Measurements from ENCODE around the gene GSE1.

Gene GSE1

GRCh38 chr16:85612801-85613603, at the start of gene GSE1:
GSE1 (plus strand) TSS chr16:85613322; CDS start chr16:85613392, 70 bp downstream.
- TF ChIP-seq CTCF (conservative IDR thresholded peaks at IDR 0.05): no peak
- TF ChIP-seq ZFX (IDR thresholded peaks at IDR 0.05): peak; percentile 53; the same call in 1 of the 2 replicates
- H3K27ac ChIP-seq: peak within 1 kb of the TSS; percentile 99

DNA sequence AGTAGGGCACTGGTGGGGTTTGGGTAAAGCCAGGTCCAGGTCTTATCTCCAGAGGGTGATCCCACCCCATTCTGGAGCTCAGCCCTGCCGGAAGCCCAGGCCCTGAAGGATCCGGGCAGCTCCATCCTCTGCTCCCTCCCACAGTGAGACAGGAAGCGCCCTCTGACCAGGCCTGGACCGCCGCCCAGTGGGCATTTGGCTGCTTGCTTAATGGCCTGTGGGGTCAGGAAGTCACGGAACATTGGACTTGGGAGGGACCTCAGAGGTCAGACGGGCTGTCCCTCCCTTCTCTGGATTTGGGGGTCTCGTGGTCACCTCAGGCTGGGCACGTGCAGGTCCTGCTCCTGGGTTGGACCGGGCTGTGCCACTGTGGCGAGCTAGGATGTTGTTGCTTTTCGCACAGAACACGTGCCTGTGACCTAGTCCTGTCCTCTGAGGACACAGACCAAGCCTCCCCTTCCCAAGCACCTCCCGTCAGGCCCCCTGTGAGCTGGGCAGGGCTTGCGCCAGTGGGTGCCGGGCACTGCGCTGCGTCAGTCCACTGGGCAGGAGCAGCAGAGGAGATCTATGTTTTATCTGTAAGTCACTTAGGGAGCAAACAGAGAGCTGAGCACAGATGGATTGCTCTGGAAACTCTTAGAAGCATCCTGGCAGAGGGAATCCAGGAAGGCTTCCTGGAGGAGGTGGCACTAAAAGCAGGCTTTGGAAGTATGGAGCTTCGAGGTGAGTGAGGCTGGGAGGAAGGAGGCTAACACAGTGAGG, 49.4 kb upstream of the GSE1 start:
- H3K27ac ChIP-seq: peak overlapping the region; percentile 99

DNA sequence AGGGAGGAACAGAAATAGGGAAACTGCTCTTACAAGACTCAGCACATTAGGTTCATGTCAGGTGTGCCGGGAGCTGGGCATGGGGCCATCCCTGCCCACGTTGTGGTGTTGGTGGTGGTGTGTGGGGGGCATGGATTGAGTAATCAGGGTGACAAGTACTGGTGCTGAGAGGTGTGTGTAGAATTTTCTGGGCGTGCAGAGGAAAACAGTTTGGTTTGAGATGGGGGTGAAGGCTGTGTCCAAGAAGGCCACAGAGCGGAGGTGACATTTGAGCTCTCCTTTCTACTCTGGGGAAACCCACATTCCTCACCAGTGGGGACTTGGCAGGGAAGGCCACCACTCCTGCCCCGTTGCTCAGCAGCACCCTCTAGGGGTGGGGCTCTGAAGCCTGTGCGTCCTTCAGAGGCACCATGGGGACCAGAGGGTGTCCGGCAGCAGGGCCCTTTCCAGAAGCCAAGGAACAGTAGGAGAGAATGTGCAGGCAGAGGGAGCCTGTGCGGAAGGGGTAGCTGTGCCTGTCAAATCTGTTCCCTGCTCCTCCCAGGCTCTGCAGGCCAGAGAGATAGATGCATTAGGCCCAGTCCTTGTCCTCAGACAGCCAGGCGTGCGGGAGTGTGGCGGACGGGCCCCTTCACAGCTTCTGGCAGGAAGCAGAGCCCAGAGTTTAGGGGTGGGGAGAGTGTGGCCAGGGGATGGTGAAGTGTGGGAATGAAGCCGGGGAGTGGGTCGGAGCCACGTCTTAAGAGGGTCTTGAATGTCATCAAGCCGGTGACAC, 48.7 kb upstream of the GSE1 start:
- TF ChIP-seq ZFX (IDR thresholded peaks at IDR 0.05) (no peak), CTCF (conservative IDR thresholded peaks at IDR 0.05) (peak; percentile 72)
- peak overlapping the region; percentile 99 for H3K27ac ChIP-seq

More for the DNA sequence above, 49.4 kb upstream of the GSE1 start:
- TF ChIP-seq CTCF (conservative IDR thresholded peaks at IDR 0.05) (no peak), ZFX (IDR thresholded peaks at IDR 0.05) (no peak)

- peak overlapping the region; percentile 6; the same call in 1 of the 2 replicates for H3K27ac ChIP-seq
- TF ChIP-seq CTCF (conservative IDR thresholded peaks at IDR 0.05): no peak
- no peak for TF ChIP-seq ZFX (IDR thresholded peaks at IDR 0.05)
These were observed 47.8 kb upstream of the GSE1 start for GRCh38 chr16:85565340-85565739.

DNA sequence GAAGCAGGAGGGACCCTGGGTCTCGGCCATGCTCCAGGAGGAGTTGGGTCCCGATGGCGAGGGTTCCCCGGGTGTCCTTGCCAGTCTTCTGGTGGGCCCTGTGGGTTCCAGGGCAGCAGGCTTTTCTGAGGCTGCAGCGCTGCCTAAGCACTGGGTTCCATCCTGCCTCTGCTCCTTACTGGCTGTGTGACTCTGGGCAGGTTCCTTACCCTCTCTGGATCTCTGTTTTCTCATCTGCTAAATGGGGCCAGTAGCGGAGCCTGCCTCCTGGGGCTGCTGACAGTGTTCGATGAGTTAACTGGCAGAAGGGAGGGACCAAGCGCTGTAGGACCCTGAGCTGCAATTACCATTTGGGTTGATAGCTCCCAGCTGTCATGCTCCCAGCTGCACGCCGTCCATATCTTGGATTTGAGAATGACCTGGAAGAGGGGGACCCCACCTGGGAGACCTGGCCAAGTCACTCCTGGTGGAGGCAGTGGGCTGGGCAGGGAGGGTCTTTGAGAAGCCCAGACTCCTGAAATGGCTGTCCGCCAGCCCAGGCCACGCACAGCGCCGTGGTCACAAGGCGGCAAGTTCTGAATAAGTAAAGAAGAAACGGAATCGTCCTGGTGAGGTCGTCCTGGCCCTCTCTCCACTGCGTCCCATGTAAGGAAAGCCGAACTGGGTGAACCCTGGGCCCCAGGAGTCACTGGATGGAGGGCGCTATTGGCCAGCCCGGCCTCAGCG, 47.2 kb upstream of the GSE1 start:
- peak overlapping the region; percentile 6; the same call in 1 of the 2 replicates for H3K27ac ChIP-seq
- no peak for TF ChIP-seq ZFX (IDR thresholded peaks at IDR 0.05)
- TF ChIP-seq CTCF (conservative IDR thresholded peaks at IDR 0.05): no peak

DNA sequence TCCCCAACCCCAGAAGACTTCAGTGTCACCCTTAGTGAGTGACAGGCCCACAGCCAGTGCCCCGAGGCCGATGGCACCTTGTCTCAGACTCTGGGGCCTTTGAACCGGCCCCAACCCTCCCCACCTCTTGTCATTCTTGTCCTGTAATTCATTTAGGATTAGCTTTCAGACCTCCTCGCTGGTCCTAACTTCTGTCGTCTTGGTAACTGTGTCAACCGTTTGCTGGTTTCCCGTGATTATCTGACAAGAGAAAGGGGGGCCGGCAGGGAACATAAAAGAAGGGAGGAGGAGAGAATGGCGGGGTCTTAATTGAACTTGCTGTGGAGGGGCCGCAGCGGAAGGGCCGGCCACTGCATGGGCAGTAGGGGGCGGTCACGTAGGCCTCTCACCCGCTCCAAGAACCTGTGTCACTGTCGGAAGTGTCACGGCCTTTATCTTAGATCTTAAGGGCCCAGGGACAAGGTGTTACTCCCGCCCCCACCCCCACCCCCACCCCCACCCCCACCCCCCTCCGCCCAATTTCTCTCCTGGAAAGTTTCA, 46.5 kb upstream of the GSE1 start:
- TF ChIP-seq CTCF (conservative IDR thresholded peaks at IDR 0.05) (no peak), ZFX (IDR thresholded peaks at IDR 0.05) (no peak)
- H3K27ac ChIP-seq: peak overlapping the region; percentile 6; the same call in 1 of the 2 replicates

Measured in C4-2B (cell line).